WTC11 (cell line): ENCODE data around the gene TBRG4.

ENCODE experiments used
- CTCF ChIP-seq: fragments of 200-600 bp; IDR thresholded peaks from 2 replicates; pipeline ENCODE4 v1.8.0; 2022; ENCODE audit warnings: antibody characterized with exemption
- SMAD3 ChIP-seq: sonication (generic); formaldehyde crosslinking; IDR thresholded peaks from 2 replicates; pipeline ENCODE4 v1.8.0; 2022; ENCODE audit warnings: missing genetic modification reagents, mild to moderate bottlenecking, borderline replicate concordance
- TF ChIP-seq, protein P1 (sequence below): sonication (generic); formaldehyde crosslinking; IDR thresholded peaks from 2 replicates; pipeline ENCODE4 v1.8.0; 2022; ENCODE audit warnings: mild to moderate bottlenecking, missing genetic modification reagents
- TF ChIP-seq, protein P2 (sequence below): fragments of 250-450 bp; sonication (Bioruptor Pico); IDR thresholded peaks from 2 replicates; pipeline ENCODE4 v1.9.0; 2021; ENCODE audit warnings: mild to moderate bottlenecking, borderline replicate concordance

- TF ChIP-seq CTCF (no peak), SMAD3 (CRISPR knock-in tag) (no peak)
- TF ChIP-seq, protein P1, sequence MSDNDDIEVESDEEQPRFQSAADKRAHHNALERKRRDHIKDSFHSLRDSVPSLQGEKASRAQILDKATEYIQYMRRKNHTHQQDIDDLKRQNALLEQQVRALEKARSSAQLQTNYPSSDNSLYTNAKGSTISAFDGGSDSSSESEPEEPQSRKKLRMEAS (CRISPR knock-in tag): no peak
- TF ChIP-seq, protein P2, sequence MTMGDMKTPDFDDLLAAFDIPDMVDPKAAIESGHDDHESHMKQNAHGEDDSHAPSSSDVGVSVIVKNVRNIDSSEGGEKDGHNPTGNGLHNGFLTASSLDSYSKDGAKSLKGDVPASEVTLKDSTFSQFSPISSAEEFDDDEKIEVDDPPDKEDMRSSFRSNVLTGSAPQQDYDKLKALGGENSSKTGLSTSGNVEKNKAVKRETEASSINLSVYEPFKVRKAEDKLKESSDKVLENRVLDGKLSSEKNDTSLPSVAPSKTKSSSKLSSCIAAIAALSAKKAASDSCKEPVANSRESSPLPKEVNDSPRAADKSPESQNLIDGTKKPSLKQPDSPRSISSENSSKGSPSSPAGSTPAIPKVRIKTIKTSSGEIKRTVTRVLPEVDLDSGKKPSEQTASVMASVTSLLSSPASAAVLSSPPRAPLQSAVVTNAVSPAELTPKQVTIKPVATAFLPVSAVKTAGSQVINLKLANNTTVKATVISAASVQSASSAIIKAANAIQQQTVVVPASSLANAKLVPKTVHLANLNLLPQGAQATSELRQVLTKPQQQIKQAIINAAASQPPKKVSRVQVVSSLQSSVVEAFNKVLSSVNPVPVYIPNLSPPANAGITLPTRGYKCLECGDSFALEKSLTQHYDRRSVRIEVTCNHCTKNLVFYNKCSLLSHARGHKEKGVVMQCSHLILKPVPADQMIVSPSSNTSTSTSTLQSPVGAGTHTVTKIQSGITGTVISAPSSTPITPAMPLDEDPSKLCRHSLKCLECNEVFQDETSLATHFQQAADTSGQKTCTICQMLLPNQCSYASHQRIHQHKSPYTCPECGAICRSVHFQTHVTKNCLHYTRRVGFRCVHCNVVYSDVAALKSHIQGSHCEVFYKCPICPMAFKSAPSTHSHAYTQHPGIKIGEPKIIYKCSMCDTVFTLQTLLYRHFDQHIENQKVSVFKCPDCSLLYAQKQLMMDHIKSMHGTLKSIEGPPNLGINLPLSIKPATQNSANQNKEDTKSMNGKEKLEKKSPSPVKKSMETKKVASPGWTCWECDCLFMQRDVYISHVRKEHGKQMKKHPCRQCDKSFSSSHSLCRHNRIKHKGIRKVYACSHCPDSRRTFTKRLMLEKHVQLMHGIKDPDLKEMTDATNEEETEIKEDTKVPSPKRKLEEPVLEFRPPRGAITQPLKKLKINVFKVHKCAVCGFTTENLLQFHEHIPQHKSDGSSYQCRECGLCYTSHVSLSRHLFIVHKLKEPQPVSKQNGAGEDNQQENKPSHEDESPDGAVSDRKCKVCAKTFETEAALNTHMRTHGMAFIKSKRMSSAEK (CRISPR knock-in tag): no peak
Observed at GRCh38 chr7:45099891-45100760, 11.4 kb downstream of the TBRG4 start.
